ENCODE measurements around the gene PMM2.
"Not testable (repeated sequence)": the region's sequence is repeated elsewhere in the genome, so short reads cannot be mapped to it uniquely, and the experiment has no call there.

The PMM2 gene

DNA sequence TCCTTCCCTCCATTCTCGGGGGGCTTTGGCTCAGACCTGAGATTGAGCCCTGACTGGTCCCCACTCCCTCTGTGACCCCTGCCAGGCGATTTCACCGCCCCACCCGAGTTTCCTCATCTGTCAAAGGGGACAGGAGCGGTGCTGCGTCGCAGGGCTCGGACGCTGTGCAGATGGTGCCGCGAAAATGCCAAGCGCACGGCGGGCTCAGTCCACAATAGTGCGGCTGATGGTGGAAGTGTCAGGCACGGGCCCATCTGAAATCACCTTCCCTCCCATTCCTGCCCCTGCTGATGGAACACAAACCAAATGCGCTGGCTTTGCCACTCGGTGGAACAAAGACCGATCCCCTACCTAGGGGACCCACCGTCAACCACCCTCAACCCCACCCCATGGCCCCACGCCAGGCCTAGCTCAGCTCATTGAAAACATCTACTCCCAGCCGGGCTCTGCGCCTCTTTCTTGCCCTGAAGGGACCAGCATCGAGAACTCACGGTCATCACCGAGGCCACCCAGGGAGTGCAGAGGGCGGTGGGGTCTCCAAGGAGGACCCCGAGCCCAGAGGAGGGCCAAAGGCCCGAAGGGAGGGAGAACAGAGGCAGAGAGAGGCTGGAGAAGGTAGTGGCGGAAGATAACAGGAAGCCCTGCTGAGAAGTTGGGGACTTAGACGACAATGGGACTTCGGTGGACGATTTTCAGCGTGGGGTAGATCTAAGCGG lies 69.7 kb downstream of the PMM2 start:
- DNase-seq (ENCODE audit: low read depth): no peak

- DNase-seq (ENCODE audit: low read depth): no peak
These were observed 70.3 kb downstream of the PMM2 start for GRCh38 chr16:8867932-8868415.

- DNase-seq (ENCODE audit: low read depth): peak; percentile 72
These were observed 71.0 kb downstream of the PMM2 start, which contains the start of gene CARHSP1 for GRCh38 chr16:8868416-8869211. CARHSP1 (minus strand) TSS chr16:8869006; CDS start chr16:8859328, 9,678 bp downstream.

- DNase-seq (ENCODE audit: low read depth): no peak
These were observed 71.8 kb downstream of the PMM2 start for GRCh38 chr16:8869212-8869987.

GRCh38 chr16:8869988-8870241 lies 72.3 kb downstream of the PMM2 start:
- not testable (repeated sequence) for DNase-seq (ENCODE audit: low read depth)

DNA sequence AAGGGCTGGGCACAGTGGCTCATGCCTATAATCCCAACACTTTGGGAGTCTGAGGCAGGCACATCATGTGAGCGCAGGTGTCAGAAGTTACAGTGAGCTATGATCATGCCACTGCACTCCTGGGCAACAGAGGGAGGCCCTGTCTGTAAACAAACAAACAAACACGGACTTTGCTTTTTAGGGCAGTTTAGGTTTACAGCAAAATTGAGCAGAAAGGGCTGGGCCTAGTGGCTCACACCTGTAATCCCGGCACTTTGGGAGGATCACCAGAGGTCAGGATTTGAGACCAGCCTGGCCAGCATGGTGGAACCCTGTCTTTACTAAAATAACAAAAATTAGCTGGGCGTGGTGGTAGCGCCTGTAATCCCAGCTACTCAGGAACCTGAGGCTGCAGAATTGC lies 74.4 kb downstream of the PMM2 start:
- DNase-seq (ENCODE audit: low read depth): no peak

GRCh38 chr16:8872967-8873865 lies 75.6 kb downstream of the PMM2 start:
- no peak for DNase-seq (ENCODE audit: low read depth)

- not testable (repeated sequence) for DNase-seq (ENCODE audit: low read depth)
These were observed 76.2 kb downstream of the PMM2 start for GRCh38 chr16:8873866-8874195.

DNA sequence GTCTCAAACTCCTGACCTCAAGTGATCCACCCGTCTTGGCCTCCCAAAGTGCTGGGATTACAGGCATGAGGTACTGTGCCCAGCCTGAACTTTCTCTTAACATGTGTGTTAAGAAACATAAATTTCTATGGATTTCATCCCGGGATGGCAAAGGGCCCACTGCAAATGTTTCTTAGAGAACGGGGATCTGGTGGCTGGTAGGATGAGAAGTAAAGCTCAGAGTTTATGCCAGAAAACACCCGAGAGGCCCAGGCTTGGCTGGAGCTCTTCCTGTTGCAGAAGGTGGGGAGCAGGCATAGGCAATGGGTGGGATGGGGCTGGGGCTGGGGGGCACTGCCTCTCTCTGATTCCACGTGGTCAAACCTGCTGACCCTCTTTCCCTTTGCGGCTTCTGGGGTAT lies 76.7 kb downstream of the PMM2 start:
- no peak for DNase-seq (ENCODE audit: low read depth)

GRCh38 chr16:8875317-8875716 lies 77.7 kb downstream of the PMM2 start:
- DNase-seq (ENCODE audit: low read depth): not testable (repeated sequence)

DNA sequence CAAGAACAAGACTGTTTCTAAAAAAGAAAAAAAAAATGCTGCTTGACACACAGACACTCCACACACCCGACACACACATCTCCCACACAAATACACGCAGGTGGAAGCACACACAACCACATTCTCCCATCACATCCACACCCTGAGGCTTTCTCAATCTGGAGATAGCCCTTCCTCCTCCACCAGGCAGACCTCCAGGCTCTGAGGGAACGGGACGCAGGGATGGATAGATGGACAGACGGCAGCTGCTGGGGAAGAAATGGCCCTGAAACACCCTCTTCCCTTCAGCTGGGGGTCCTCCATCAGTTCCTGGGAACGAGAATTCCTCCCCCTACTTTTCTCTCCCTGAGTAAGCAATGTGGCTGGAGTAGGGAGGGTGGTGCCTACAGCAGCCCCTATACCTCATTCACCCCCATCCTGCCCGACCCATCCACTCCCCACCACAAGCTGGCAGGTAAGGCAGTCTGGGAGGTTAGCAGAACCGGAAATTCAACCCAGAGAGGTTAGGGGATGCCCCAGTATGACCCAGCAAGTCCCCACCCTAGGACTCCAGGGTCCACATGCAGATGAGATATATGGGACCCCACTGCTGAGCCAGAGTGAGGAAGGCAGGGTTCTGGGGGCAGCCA lies 80.4 kb downstream of the PMM2 start:
- no peak for DNase-seq (ENCODE audit: low read depth)

DNA sequence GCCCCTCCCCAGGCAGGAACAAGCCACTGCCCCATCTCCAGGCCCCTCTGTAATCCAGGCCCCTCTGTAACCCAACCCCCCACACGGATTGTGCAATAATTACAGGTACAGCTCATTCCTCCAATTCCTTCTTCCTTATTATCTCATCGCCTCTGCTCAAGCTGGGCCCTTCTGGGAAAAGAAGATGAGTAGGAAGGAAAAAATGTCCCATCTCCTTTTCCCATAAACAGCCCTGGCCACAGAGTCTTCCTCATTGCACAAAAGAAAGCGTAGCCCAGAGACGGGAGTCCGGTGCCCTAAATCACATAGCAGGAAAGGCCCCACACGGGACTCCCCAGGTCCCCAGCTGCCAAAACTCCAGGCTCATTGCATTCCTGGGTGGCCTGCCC lies 80.9 kb downstream of the PMM2 start:
- DNase-seq (ENCODE audit: low read depth): no peak

DNA sequence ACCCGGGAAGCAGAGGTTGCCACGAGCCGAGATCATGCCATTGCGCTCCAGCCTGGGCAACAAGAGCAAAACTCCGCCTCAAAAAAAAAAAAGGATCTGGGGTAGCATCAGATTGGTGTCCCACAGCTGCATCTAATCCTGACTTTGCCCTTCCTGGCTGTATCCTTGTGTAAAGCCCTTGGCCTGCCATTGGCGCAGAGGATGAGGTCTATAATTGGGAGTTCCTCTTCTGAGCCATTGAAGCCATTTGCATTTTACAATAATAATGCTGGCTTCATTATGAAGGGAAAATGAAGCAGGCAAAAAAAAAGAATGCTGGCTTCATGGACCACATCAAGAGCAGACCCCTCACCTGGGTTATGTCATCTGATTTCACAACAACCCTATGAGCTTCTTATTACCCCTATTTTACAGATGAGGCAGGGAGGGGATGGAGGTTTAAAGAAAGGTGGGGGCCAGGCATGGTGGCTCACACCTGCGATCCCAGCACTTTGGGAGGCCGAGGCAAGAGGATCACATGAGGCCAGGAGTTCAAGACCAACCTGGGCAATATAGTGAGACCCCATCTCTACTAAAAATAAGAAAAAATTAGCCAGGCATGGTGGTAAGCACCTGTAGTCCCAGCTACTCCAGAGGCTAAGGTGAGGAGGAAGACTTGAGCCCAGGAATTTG lies 83.3 kb downstream of the PMM2 start:
- DNase-seq (ENCODE audit: low read depth): no peak

DNA sequence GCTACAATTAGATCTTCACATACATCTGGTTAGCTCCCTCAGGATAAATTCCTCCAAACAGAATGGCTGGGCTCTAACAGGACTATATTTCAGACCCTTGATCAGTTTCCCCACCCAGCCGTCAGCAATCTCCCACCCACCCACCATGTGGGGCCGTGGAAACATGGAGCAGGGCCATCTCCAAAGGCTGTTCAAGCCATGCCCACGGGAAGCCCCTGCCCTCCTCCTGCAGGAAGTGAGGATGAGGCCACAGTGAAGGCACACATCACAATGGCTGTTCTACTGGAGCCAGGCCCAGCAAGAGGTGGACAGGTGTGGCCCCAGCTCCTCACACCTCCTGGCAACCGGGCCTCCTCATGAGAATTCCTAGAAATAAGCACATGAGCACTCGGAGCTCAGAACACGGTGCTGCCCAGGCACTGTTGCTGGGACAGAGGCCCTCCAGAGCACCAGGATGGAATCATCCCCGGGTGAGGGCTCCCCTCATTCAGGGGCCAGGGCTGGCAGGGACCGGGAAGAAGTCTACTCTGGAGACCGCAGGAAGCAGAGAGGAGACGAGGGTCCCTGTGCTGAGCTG lies 84.5 kb downstream of the PMM2 start, which contains the start of gene LITAFD:
Gene LITAFD (plus strand): TSS at position 311 of the 577 bp plus-strand sequence. CDS start 2,005 bp downstream, outside the sequence.
- no peak for DNase-seq (ENCODE audit: low read depth)

DNA sequence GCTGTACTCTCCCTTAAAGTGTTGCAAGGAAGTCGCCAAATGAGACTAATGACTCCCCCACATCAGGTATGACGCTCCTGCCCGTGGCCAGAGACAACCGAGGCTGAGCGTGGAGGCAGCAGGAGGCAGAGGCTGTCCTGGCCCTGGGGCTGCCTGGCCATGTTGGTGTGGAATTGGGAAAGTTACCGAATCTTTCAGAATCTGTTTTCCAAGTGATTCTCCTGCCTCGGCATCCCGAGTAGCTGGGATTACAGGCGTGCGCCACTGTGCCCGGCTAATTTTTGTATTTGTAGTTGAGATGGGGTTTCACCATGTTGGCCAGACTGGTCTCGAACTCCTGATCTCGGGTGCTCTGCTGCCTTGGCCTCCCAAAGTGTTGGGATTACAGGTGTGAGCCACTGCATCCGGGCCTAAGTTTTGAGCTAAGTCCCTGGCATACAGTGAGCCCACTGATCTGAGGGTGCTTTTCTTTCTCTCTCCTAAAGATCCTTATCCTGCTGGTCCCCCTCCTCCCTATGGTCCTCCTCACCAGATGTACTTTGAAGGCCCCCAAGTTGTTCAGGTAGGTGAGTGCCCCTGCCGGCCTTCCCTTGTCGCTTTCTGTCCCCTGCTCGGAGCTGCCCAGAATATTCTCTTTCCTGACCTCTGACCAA lies 85.2 kb downstream of the PMM2 start:
- no peak for DNase-seq (ENCODE audit: low read depth)

DNA sequence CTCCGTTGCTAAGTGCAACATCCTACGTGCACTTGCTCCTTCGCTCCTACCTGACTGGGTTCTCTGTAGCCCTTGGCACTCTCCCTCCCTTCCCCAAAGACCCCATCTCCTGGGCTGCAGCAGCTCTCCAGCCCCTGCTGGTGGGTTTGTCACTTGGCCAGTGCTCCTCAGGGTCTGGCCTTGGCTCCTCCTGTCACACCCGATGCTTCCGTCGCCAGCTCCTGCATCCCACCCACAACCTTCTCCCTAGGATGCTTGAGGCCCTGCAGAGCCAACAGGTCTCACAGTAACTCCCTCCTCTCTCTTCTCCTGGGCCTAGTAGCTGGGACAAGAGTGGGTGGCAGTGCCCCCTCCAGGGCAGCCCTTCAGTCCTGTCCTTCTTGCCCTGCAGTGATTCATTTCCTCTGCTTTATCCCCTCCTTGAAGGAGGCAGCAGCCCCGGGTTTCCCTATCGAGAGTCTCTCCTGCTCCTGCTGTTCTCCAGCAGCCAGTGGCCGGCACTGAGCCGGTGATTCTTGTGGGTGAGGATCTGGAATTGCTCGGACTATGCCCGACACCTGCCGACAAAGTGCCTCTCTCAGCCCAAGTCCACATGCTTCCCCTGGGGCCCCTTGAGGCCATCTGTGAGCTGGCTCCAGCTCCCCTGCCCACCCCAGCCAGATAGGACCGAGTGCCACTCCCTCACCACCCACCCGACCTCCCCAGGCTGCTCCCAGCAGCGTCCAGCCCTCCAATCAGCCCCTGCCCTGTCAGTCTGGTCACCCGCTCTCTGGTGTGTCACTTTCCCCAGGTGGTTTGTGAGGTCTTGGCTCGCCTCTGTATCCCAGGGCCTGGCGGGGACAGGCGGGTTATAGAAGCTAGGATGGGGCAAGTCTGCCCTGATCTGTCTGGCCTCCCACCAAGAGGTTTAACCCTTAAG lies 88.3 kb downstream of the PMM2 start:
- DNase-seq (ENCODE audit: low read depth): no peak

DNA sequence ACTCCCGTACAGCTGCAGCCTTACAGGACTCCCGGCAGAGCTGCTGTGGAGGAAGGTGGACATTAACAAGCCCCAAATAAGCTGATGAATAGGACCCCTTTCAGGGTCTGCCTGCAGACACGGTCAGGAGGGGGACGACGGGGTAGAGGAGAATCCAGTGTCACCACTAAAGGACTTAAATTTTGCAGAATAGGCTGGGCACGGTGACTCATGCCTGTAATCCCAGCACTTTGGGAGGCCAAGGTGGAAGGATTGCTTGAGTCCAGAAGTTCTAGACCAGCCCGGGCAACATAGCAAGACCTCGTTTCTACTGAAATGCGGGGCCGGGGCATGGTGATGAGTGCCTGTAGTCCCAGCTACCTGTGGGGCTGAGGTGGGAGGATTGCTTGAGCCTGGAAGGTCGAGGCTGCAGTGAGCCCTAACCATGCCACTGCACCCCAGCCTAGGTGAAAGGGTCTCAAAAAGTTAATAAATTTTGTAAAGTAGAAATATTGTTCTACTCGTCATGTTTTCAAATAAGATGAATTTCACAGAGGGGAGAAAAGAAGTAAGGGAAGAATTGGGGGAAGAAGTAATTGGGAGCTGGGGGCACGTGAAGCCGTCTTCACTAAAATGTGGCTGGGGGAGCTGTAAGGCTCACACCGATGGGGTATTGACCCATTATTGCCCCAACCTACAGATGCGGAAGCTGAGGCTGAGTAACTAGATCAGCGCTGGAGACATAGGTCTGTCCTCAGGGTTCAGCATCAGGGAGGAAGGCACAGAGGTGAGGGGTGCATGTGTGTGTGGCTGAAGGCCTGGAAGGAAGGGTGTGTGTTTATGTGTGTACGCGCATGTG lies 89.2 kb downstream of the PMM2 start:
- no peak for DNase-seq (ENCODE audit: low read depth)

GRCh38 chr16:8887431-8887765 lies 89.8 kb downstream of the PMM2 start:
- DNase-seq (ENCODE audit: low read depth): no peak

Measured in T-helper 22 cell (primary cell).